Ecto neural progenitor cell (in vitro differentiated cells): ENCODE measurements around the gene UBE2D2.
A peak's percentile ranks its signal among the peaks of the same experiment; 100 is the strongest.

Experiments
- DNase-seq: peaks from one replicate; pipeline ENCODE4 v3.0.0-alpha.2; 2018; ENCODE audit warnings: low spot score

The UBE2D2 gene

DNA sequence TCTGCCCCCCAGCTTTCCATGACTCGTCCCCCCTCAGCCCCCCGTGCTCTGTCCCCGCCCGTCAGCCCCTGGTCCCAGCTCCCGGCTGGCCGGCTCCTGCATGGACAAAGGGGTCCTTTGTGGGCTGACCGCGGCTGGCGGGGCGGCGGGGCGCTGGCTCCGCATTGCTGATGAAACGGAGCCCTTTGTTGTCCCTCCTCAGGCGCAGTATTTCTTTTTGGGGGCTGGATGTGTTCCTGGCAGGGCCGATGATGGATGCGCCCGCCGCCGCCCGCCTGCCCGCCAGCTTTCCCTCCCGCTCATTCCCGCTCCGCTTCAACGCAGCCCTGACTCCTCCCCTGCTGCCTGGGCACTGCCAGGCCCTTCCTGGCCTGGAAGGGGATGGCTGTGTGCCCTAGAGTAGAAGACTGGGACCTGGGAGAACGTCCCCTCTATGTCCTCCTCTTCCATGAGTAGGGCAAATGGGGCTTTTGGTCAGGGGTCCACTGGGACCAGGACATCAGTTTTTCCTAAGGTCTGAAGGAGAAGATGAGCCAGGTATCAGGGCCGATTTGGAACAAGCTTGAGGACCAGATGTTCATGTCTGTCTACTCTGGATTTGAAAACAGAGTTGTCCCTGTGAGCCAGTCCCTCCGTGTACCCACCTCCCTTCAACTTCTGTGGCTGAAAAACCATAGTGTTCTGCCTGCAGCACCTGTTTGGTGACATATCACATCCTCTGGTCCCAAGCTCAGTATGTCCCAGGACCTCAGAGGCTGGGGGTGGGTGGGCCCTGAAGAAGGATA, 116.0 kb downstream of the UBE2D2 start:
- DNase-seq = peak; percentile 71
